Measurements from ENCODE around the gene RPL4.

Gene RPL4

GRCh38 chr15:66504563-66505429, at the start of gene RPL4, which contains the start of gene ZWILCH:
Gene RPL4 (minus strand): TSS chr15:66504855. CDS start chr15:66504790, 65 bp downstream.
Gene ZWILCH (plus strand): TSS chr15:66505326. CDS start chr15:66505339, 13 bp downstream.
- H3K36me3 ChIP-seq = peaks cover 17% of the 10 kb centered on the region
- H3K9me3 ChIP-seq = no peaks in the 10 kb centered on the region
- peaks cover 21 to 31% of the 10 kb centered on the region in 2 experiments for H3K4me1 ChIP-seq (ENCODE audit: control insufficient read depth in 1 of 2, insufficient read depth in 1 of 2, low read depth in 1 of 2, low read length in 1 of 2)
- peak within 1 kb of the TSS; percentile 93 to 97 for H3K4me3 ChIP-seq (ENCODE audit: low read depth in 1 of 2, low read length in 1 of 2)
- H3K27me3 ChIP-seq = no peaks in the 10 kb centered on the region
- H3K27ac ChIP-seq = peak within 1 kb of the TSS; percentile 96
- TF ChIP-seq CTCF (IDR thresholded peaks at IDR 0.05) = peak; percentile 19

- H3K4me3 ChIP-seq (ENCODE audit: low read depth in 1 of 2, low read length in 1 of 2) = no peak overlapping the region
- no peak overlapping the region for H3K27ac ChIP-seq
- H3K9me3 ChIP-seq = no peaks in the 10 kb centered on the region
- no peak for TF ChIP-seq CTCF (IDR thresholded peaks at IDR 0.05)
- peaks cover 22% of the 10 kb centered on the region for H3K36me3 ChIP-seq
- H3K27me3 ChIP-seq = no peaks in the 10 kb centered on the region
- H3K4me1 ChIP-seq (ENCODE audit: control insufficient read depth in 1 of 2, insufficient read depth in 1 of 2, low read depth in 1 of 2, low read length in 1 of 2) = no peaks in the 10 kb centered on the region
Measured at GRCh38 chr15:66545255-66545654, 40.6 kb upstream of the RPL4 start.

GRCh38 chr15:66542896-66543295, 38.2 kb upstream of the RPL4 start:
- H3K27ac ChIP-seq = no peak overlapping the region
- no peaks in the 10 kb centered on the region for H3K27me3 ChIP-seq
- H3K9me3 ChIP-seq = no peaks in the 10 kb centered on the region
- no peak overlapping the region for H3K4me3 ChIP-seq (ENCODE audit: low read depth in 1 of 2, low read length in 1 of 2)
- TF ChIP-seq CTCF (IDR thresholded peaks at IDR 0.05) = no peak
- H3K4me1 ChIP-seq (ENCODE audit: control insufficient read depth in 1 of 2, insufficient read depth in 1 of 2, low read depth in 1 of 2, low read length in 1 of 2) = no peaks in the 10 kb centered on the region
- peaks cover 23% of the 10 kb centered on the region for H3K36me3 ChIP-seq

- Histone ChIP-seq H3K4me1 (ENCODE audit: control insufficient read depth in 1 of 2, insufficient read depth in 1 of 2, low read depth in 1 of 2, low read length in 1 of 2) (no peaks in the 10 kb centered on the region), H3K27ac (no peak overlapping the region), H3K36me3 (peaks cover 41% of the 10 kb centered on the region), H3K4me3 (ENCODE audit: low read depth in 1 of 2, low read length in 1 of 2) (no peak overlapping the region), H3K27me3 (no peaks in the 10 kb centered on the region), H3K9me3 (no peaks in the 10 kb centered on the region)
- no peak for TF ChIP-seq CTCF (IDR thresholded peaks at IDR 0.05)
Measured at GRCh38 chr15:66535056-66535455, 30.4 kb upstream of the RPL4 start.

GRCh38 chr15:66524838-66525237, 20.2 kb upstream of the RPL4 start:
- H3K4me3 ChIP-seq (ENCODE audit: low read depth in 1 of 2, low read length in 1 of 2) = no peak overlapping the region
- TF ChIP-seq CTCF (IDR thresholded peaks at IDR 0.05) = no peak
- peaks cover 20% of the 10 kb centered on the region for H3K36me3 ChIP-seq
- H3K27me3 ChIP-seq = no peaks in the 10 kb centered on the region
- H3K27ac ChIP-seq = no peak overlapping the region
- no peaks in the 10 kb centered on the region for H3K9me3 ChIP-seq
- H3K4me1 ChIP-seq (ENCODE audit: control insufficient read depth in 1 of 2, insufficient read depth in 1 of 2, low read depth in 1 of 2, low read length in 1 of 2) = no peaks in the 10 kb centered on the region

Measured in neutrophil (primary cell).